HepG2 (cell line): Measurements from ENCODE around the gene CCDC91. TPM values are rescaled to one million over a fixed set of nuclear protein-coding genes. Genes with fewer than 3 reads are reported as not detected.

Source experiments
- ATAC-seq: fragments of 200-7000 bp; cut with Tn5 transposase; 3 replicates; pipeline ENCODE4 v1.9.1; 2020; ENCODE audit warnings: mild to moderate bottlenecking, moderate library complexity
- BruUV-seq: library from RNA; stranded (reverse); fragments of 400-500 nt; replicated peaks from 2 replicates; lab custom pipeline; 2021; lab: Mats Ljungman, UMichigan
- CTCF ChIA-PET: fragments of 300-600 bp; formaldehyde crosslinking; extraction: SDS; loops from one replicate; lab custom pipeline; 2021; ENCODE audit warnings: low total read pairs, inconsistent platforms, low intra/inter-chr PET ratio; lab: Yijun Ruan, JAX
- POLR2A ChIA-PET: fragments of 350-600 bp; sonication (Branson Sonifier 250); formaldehyde crosslinking; loops from one replicate; lab custom pipeline; 2020; ENCODE audit warnings: antibody characterized with exemption, inconsistent platforms; lab: Yijun Ruan, JAX
- DNase-seq: peaks from one replicate; pipeline ENCODE4 v3.0.0-alpha.2; 2015; ENCODE audit warnings: low spot score
- FAIRE-seq: peaks from 3 replicates; lab custom pipeline; 2011; peaks lifted over from hg19 to GRCh38; lab: Jason Lieb, UNC
- H2AFZ ChIP-seq: one replicate; pipeline ENCODE4 v1.6.1; 2011; ENCODE audit warnings: low read length, inconsistent platforms
- H3K27ac ChIP-seq: fragments of 300-600 bp; 3 replicates; pipeline ENCODE4 v1.8.0; 2011; ENCODE audit warnings: mixed run types, mild to moderate bottlenecking, mixed read lengths, low read length, inconsistent platforms; ENCODE audit not compliant: insufficient read depth; ENCODE audit errors: extremely low read length
- H3K27me3 ChIP-seq, 2 experiments: fragments of 200-600 bp in 1 of 2; 2 replicates in 1 of 2; 3 replicates in 1 of 2; pipeline versions ENCODE4 v1.6.0 to v1.8.0; 2011; ENCODE audit warnings: low read length in 2 of 2, mild to moderate bottlenecking in 2 of 2, moderate library complexity in 2 of 2, inconsistent platforms in 1 of 2; ENCODE audit not compliant: insufficient read depth in 2 of 2, control insufficient read depth in 1 of 2
- H3K36me3 ChIP-seq, 2 experiments: fragments of 200-600 bp in 1 of 2; replicated peaks in 1 of 2; 2 replicates in 1 of 2; 3 replicates in 1 of 2; pipeline versions ENCODE4 v1.5.1 to v1.8.0; 2011; ENCODE audit warnings: low read length in 2 of 2, inconsistent platforms in 1 of 2; ENCODE audit not compliant: insufficient read depth in 2 of 2, control insufficient read depth in 1 of 2
- H3K4me1 ChIP-seq: 2 replicates; pipeline ENCODE4 v1.5.1; 2012; ENCODE audit warnings: low read length, inconsistent platforms; ENCODE audit not compliant: insufficient read depth
- H3K4me2 ChIP-seq: 2 replicates; pipeline ENCODE4 v1.6.0; 2011; ENCODE audit warnings: low read depth, low read length, inconsistent platforms
- H3K4me3 ChIP-seq, 3 experiments: fragments of 200-600 bp in 1 of 3; sonication (generic), shearing (Covaris generic) in 1 of 3; replicated peaks in 1 of 3; 2 replicates each; pipeline ENCODE4 v1.5.1; 2011 to 2016; ENCODE audit warnings: low read length in 3 of 3, inconsistent platforms in 2 of 3, low read depth in 2 of 3, mild to moderate bottlenecking in 2 of 3, control low read depth in 1 of 3, mixed read lengths in 1 of 3; ENCODE audit not compliant: insufficient read depth in 1 of 3
- H3K79me2 ChIP-seq: one replicate; pipeline ENCODE4 v1.6.1; 2011; ENCODE audit warnings: low read length, inconsistent platforms; ENCODE audit not compliant: insufficient read depth
- H3K9ac ChIP-seq: 2 replicates; pipeline ENCODE4 v1.6.0; 2011; ENCODE audit warnings: mild to moderate bottlenecking, low read depth, low read length, inconsistent platforms; ENCODE audit not compliant: insufficient read depth
- H3K9me3 ChIP-seq: 2 replicates; pipeline ENCODE4 v1.5.1; 2012; ENCODE audit warnings: mild to moderate bottlenecking, low read length
- H4K20me1 ChIP-seq: 2 replicates; pipeline ENCODE4 v1.6.0; 2011; ENCODE audit warnings: inconsistent platforms, mild to moderate bottlenecking, low read length, moderate library complexity; ENCODE audit not compliant: insufficient read depth
- BORCS8-MEF2B ChIP-seq: sonication (generic); formaldehyde crosslinking; IDR thresholded peaks from 2 replicates; pipeline ENCODE4 v1.8.0; 2022; ENCODE audit warnings: mild to moderate bottlenecking, missing genetic modification reagents
- KLF15 ChIP-seq: sonication (generic); formaldehyde crosslinking; IDR thresholded peaks from 2 replicates; pipeline ENCODE4 v1.8.1; 2023; ENCODE audit warnings: borderline replicate concordance, mild to moderate bottlenecking, inconsistent platforms, missing genetic modification reagents, mixed read lengths
- LCORL ChIP-seq, 2 experiments: fragments of 450-650 bp in 1 of 2; sonication (generic) in 1 of 2; formaldehyde crosslinking in 1 of 2; IDR thresholded peaks; 2 replicates each; pipeline versions ENCODE4 v1.5.0 to v1.6.1; 2017 to 2020; ENCODE audit warnings: antibody characterized with exemption in 1 of 2, missing genetic modification reagents in 1 of 2
- NFRKB ChIP-seq: fragments of 450-650 bp; IDR thresholded peaks from 2 replicates; pipeline ENCODE4 v1.6.1; 2017
- PRPF4 ChIP-seq: fragments of 200-400 bp; formaldehyde crosslinking; IDR thresholded peaks from 2 replicates; pipeline ENCODE4 v1.6.1; 2016; ENCODE audit warnings: low read length, low read depth; ENCODE audit not compliant: poor library complexity, severe bottlenecking
- TCF12 ChIP-seq, 2 experiments: fragments of 450-650 bp in 1 of 2; sonication (generic) in 1 of 2; formaldehyde crosslinking in 1 of 2; IDR thresholded peaks; 2 replicates each; pipeline versions ENCODE4 v1.6.1 to v1.8.0; 2017 to 2022; ENCODE audit warnings: antibody characterized with exemption in 1 of 2, mild to moderate bottlenecking in 1 of 2, missing genetic modification reagents in 1 of 2, moderate library complexity in 1 of 2
- TRIM24 ChIP-seq: sonication (generic); formaldehyde crosslinking; IDR thresholded peaks from 2 replicates; pipeline ENCODE4 v1.8.0; 2022; ENCODE audit warnings: mild to moderate bottlenecking, missing genetic modification reagents
- ZFP62 ChIP-seq: sonication (generic); formaldehyde crosslinking; IDR thresholded peaks from 2 replicates; pipeline ENCODE4 v1.4.0; 2020; ENCODE audit warnings: missing genetic modification reagents
- ZNF552 ChIP-seq: sonication (generic); formaldehyde crosslinking; IDR thresholded peaks from 2 replicates; pipeline ENCODE4 v1.9.0; 2022; ENCODE audit warnings: missing genetic modification reagents, mild to moderate bottlenecking, borderline replicate concordance
- ZNF768 ChIP-seq: sonication (generic); formaldehyde crosslinking; IDR thresholded peaks from 2 replicates; pipeline ENCODE4 v1.4.0; 2020; ENCODE audit warnings: missing genetic modification reagents
- in situ Hi-C: cut with HindIII; loops from 2 replicates; pipeline ENCODE4 v1.10.0; 2017; ENCODE audit warnings: low pct_unique_long_range_greater_than_20kb; ENCODE audit not compliant: extremely low pct_ligation_motif_present
- intact Hi-C: fragments of 100-400 bp; cut with micrococcal nuclease; formaldehyde crosslinking; loops from one replicate; pipeline ENCODE4 v1.10.0; 2022; ENCODE audit not compliant: unreplicated experiment
- polyA plus RNA-seq, 8 experiments: library from polyadenylated mRNA; depleted of rRNA in 3 of 8; stranded (reverse) in 7 of 8; unstranded in 1 of 8; fragments of >200 nt; fragmentation: Illumina TruSeq in 4 of 8; extraction: Trizol in 4 of 8; gene quantifications; 2 replicates each; pipeline versions ENCODE4 v1.2.1 to v1.2.3, GENCODE V29; 2011 to 2016; ENCODE audit warnings: low read depth in 4 of 8, missing spikeins in 1 of 8, mixed read lengths in 1 of 8; ENCODE audit not compliant: insufficient read depth in 1 of 8
- total RNA-seq, 5 experiments: library from RNA; depleted of rRNA; stranded (reverse); fragments of >200 nt; fragmentation: Illumina TruSeq; extraction: Trizol; gene quantifications; 2 replicates each; pipeline ENCODE4 v1.2.3, GENCODE V29; 2016; ENCODE audit warnings: low read depth in 1 of 5
- TF ChIP-seq, protein P1 (sequence below): sonication (generic); formaldehyde crosslinking; IDR thresholded peaks from 2 replicates; pipeline ENCODE4 v1.4.0; 2020; ENCODE audit warnings: missing genetic modification reagents, borderline replicate concordance
- TF ChIP-seq, protein P2 (sequence below): sonication (generic); formaldehyde crosslinking; IDR thresholded peaks from 2 replicates; pipeline ENCODE4 v1.8.0; 2023; ENCODE audit warnings: mild to moderate bottlenecking, missing genetic modification reagents

CCDC91 gene
- total and polyA plus RNA-seq, 2 of the 13 experiments (the other 11 are each of a cell fraction or from before 2014, with no cell fraction given) = 9.8 to 15.8 TPM

DNA sequence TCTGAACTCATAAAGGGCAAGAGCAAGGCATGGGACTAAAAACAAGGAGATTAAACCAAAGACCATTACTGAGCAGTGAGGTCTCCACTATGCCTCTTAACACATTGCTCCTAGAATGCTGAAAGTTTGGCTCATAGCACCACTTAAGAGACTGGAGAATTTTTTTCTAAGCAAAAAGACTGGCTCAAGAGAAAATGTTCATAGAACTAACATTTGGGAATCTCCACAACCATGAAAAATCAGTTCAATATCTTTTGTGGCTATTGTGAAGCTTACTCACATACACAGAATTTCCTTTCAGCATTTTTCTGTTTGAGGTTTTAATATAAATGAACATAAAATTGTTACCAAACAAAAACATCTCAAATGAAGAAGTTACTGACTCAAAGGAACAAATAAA lies 255.8 kb downstream of the CCDC91 start:
- ATAC-seq (no peak), FAIRE-seq (no peak), DNase-seq (no peak)
- no peak overlapping the region for H3K27ac ChIP-seq
- no TSS peak for BruUV-seq
- H3K36me3 ChIP-seq = no peaks in the 10 kb centered on the region
- no peaks in the 10 kb centered on the region for H3K9me3 ChIP-seq
- H3K4me2 ChIP-seq = no peak overlapping the region
- H3K4me3 ChIP-seq = no peak overlapping the region
- no peaks in the 10 kb centered on the region for H4K20me1 ChIP-seq
- no peaks in the 10 kb centered on the region for H3K79me2 ChIP-seq
- no peaks in the 10 kb centered on the region for H3K27me3 ChIP-seq
- TF ChIP-seq, protein P1, sequence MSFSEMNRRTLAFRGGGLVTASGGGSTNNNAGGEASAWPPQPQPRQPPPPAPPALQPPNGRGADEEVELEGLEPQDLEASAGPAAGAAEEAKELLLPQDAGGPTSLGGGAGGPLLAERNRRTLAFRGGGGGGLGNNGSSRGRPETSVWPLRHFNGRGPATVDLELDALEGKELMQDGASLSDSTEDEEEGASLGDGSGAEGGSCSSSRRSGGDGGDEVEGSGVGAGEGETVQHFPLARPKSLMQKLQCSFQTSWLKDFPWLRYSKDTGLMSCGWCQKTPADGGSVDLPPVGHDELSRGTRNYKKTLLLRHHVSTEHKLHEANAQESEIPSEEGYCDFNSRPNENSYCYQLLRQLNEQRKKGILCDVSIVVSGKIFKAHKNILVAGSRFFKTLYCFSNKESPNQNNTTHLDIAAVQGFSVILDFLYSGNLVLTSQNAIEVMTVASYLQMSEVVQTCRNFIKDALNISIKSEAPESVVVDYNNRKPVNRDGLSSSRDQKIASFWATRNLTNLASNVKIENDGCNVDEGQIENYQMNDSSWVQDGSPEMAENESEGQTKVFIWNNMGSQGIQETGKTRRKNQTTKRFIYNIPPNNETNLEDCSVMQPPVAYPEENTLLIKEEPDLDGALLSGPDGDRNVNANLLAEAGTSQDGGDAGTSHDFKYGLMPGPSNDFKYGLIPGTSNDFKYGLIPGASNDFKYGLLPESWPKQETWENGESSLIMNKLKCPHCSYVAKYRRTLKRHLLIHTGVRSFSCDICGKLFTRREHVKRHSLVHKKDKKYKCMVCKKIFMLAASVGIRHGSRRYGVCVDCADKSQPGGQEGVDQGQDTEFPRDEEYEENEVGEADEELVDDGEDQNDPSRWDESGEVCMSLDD = no peak
- no peak for TF ChIP-seq KLF15 (CRISPR knock-in tag)
- TF ChIP-seq, protein P2, sequence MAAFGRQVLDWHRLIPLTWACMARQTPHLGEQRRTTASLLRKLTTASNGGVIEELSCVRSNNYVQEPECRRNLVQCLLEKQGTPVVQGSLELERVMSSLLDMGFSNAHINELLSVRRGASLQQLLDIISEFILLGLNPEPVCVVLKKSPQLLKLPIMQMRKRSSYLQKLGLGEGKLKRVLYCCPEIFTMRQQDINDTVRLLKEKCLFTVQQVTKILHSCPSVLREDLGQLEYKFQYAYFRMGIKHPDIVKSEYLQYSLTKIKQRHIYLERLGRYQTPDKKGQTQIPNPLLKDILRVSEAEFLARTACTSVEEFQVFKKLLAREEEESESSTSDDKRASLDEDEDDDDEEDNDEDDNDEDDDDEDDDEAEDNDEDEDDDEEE (CRISPR knock-in tag) = no peak
- no peak for TF ChIP-seq BORCS8-MEF2B (CRISPR knock-in tag)
- no peak for TF ChIP-seq NFRKB
- TF ChIP-seq PRPF4 = no peak
- TF ChIP-seq ZNF768 (CRISPR knock-in tag) = no peak
- TF ChIP-seq TRIM24 (CRISPR knock-in tag) = no peak
- no peak for TF ChIP-seq LCORL (IDR thresholded peaks at IDR 0.05)
- TF ChIP-seq LCORL (CRISPR knock-in tag; IDR thresholded peaks at IDR 0.05) = no peak
- TF ChIP-seq ZFP62 = no peak
- TF ChIP-seq TCF12 (IDR thresholded peaks at IDR 0.05) = no peak
- TF ChIP-seq TCF12 (CRISPR knock-in tag; IDR thresholded peaks at IDR 0.05) = no peak
- TF ChIP-seq ZNF552 (CRISPR knock-in tag) = no peak
- POLR2A ChIA-PET = no interaction called here
- intact Hi-C loops = no loop called here
- in situ Hi-C loops = no loop called here
- no peak overlapping the region for H3K9ac ChIP-seq
- no peak overlapping the region for H2AFZ ChIP-seq
- no peaks in the 10 kb centered on the region for H3K4me1 ChIP-seq
- CTCF ChIA-PET = no interaction called here
